Measurements from ENCODE around the gene VEGFA. TPM values are rescaled to one million over a fixed set of nuclear protein-coding genes. Genes with fewer than 3 reads are reported as not detected.

The VEGFA gene
- total RNA-seq, 1 donor from 2014 or later, result 231 TPM

GRCh38 chr6:43747784-43748183 is 22.2 kb upstream of the VEGFA start:
- Histone ChIP-seq H3K36me3 (no peaks in the 10 kb centered on the region), H3K27ac (no peak overlapping the region), H3K4me3 (no peak overlapping the region), H3K27me3 (no peaks in the 10 kb centered on the region), H3K9me3 (no peaks in the 10 kb centered on the region), H3K4me1 (no peaks in the 10 kb centered on the region)
- ATAC-seq (no peak), DNase-seq (no peak)
- TF ChIP-seq CTCF (IDR thresholded peaks at IDR 0.05), result no peak
- intact Hi-C loops (cut with DNase I), result no loop called here

- no peak for DNase-seq
- intact Hi-C loops (cut with DNase I), result no loop called here
- ATAC-seq, result no peak
- Histone ChIP-seq H3K4me3 (no peak overlapping the region), H3K9me3 (no peaks in the 10 kb centered on the region), H3K27ac (no peak overlapping the region), H3K27me3 (no peaks in the 10 kb centered on the region), H3K4me1 (no peaks in the 10 kb centered on the region), H3K36me3 (no peaks in the 10 kb centered on the region)
- TF ChIP-seq CTCF (IDR thresholded peaks at IDR 0.05), result no peak
These were observed 21.2 kb upstream of the VEGFA start for GRCh38 chr6:43748765-43749164.

GRCh38 chr6:43749461-43749860 is 20.6 kb upstream of the VEGFA start:
- intact Hi-C loops (cut with DNase I), result no loop called here
- ATAC-seq (no peak), DNase-seq (no peak)
- Histone ChIP-seq H3K27ac (no peak overlapping the region), H3K9me3 (no peaks in the 10 kb centered on the region), H3K27me3 (no peaks in the 10 kb centered on the region), H3K4me3 (no peak overlapping the region), H3K36me3 (no peaks in the 10 kb centered on the region), H3K4me1 (no peaks in the 10 kb centered on the region)
- TF ChIP-seq CTCF (IDR thresholded peaks at IDR 0.05), result no peak

GRCh38 chr6:43750622-43751021 is 19.4 kb upstream of the VEGFA start:
- intact Hi-C loops (cut with DNase I), result no loop called here
- H3K27me3 ChIP-seq, result no peaks in the 10 kb centered on the region
- no peaks in the 10 kb centered on the region for H3K36me3 ChIP-seq
- H3K9me3 ChIP-seq, result no peaks in the 10 kb centered on the region
- DNase-seq (no peak), ATAC-seq (no peak)
- no peak overlapping the region for H3K27ac ChIP-seq
- H3K4me3 ChIP-seq, result no peak overlapping the region
- TF ChIP-seq CTCF (IDR thresholded peaks at IDR 0.05), result no peak
- H3K4me1 ChIP-seq, result no peaks in the 10 kb centered on the region

- ATAC-seq (no peak), DNase-seq (no peak)
- intact Hi-C loops (cut with DNase I), result no loop called here
- Histone ChIP-seq H3K36me3 (no peaks in the 10 kb centered on the region), H3K27me3 (no peaks in the 10 kb centered on the region), H3K9me3 (no peaks in the 10 kb centered on the region), H3K4me3 (no peak overlapping the region), H3K4me1 (peaks cover 5% of the 10 kb centered on the region), H3K27ac (no peak overlapping the region)
- TF ChIP-seq CTCF (IDR thresholded peaks at IDR 0.05), result no peak
These were observed 16.3 kb upstream of the VEGFA start for GRCh38 chr6:43753570-43754183.

All from upper lobe of right lung (tissue), 1 donor.